ENCODE data around the gene IFI44L. TPM values are rescaled to one million over a fixed set of nuclear protein-coding genes. Genes with fewer than 3 reads are reported as not detected.

The IFI44L gene
- polyA plus RNA-seq, 1 donor from 2014 or later: 0.10 TPM

DNA sequence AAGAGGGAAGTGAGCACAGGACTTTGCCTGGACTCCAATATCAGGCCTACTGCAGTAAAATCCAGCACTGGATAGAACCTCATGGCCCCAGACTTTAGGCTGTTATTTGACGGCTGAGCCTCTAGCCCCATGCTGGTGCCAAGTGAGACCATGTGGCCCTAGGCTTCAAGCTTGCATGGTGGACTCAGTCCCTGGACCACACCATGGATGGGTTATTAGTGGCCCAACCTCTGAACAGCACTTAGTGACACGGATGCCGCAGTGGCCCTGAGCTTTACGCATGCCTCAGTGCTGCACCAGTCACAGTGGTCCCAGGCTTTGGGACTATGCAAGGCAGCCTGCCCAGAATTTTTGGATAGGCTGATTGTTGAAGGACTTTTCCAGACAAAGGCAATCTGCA, 13.0 kb downstream of the IFI44L start:
- H3K27ac ChIP-seq (ENCODE audit: low read length): no peak overlapping the region
- no peaks in the 10 kb centered on the region for H3F3A ChIP-seq (ENCODE audit: insufficient read depth, low read length, poor library complexity, severe bottlenecking)
- no peak for TF ChIP-seq MXI1 (conservative IDR thresholded peaks at IDR 0.05; ENCODE audit: poor library complexity, severe bottlenecking)
- TF ChIP-seq, protein P1, sequence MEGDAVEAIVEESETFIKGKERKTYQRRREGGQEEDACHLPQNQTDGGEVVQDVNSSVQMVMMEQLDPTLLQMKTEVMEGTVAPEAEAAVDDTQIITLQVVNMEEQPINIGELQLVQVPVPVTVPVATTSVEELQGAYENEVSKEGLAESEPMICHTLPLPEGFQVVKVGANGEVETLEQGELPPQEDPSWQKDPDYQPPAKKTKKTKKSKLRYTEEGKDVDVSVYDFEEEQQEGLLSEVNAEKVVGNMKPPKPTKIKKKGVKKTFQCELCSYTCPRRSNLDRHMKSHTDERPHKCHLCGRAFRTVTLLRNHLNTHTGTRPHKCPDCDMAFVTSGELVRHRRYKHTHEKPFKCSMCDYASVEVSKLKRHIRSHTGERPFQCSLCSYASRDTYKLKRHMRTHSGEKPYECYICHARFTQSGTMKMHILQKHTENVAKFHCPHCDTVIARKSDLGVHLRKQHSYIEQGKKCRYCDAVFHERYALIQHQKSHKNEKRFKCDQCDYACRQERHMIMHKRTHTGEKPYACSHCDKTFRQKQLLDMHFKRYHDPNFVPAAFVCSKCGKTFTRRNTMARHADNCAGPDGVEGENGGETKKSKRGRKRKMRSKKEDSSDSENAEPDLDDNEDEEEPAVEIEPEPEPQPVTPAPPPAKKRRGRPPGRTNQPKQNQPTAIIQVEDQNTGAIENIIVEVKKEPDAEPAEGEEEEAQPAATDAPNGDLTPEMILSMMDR (IDR thresholded peaks at IDR 0.05; ENCODE audit: poor library complexity, severe bottlenecking): no peak
- no peak for TF ChIP-seq TAF1 (IDR thresholded peaks at IDR 0.05; ENCODE audit: low read depth)
- no peak for TF ChIP-seq EZH2 (IDR thresholded peaks at IDR 0.05; ENCODE audit: borderline replicate concordance, insufficient read depth, low read length, poor library complexity, severe bottlenecking)
- H3K9me2 ChIP-seq (ENCODE audit: insufficient read depth, low read length): no peaks in the 10 kb centered on the region
- H4K20me1 ChIP-seq (ENCODE audit: insufficient read depth): no peaks in the 10 kb centered on the region
- H3K79me2 ChIP-seq (replicated peaks; ENCODE audit: insufficient read depth, low read length): no peaks in the 10 kb centered on the region
- no peaks in the 10 kb centered on the region for H3K9me3 ChIP-seq (ENCODE audit: low read length)
- no peak overlapping the region for H3K4me3 ChIP-seq (ENCODE audit: low read length)
- no peaks in the 10 kb centered on the region for H3K27me3 ChIP-seq (ENCODE audit: insufficient read depth, low read depth, low read length)
- no peak overlapping the region for H3K4me2 ChIP-seq (ENCODE audit: low read length)
- no peak overlapping the region for H2AFZ ChIP-seq (ENCODE audit: low read depth, low read length)
- H3K9ac ChIP-seq (ENCODE audit: low read length): no peak overlapping the region
- H3K36me3 ChIP-seq (ENCODE audit: insufficient read depth, low read length): no peaks in the 10 kb centered on the region

DNA sequence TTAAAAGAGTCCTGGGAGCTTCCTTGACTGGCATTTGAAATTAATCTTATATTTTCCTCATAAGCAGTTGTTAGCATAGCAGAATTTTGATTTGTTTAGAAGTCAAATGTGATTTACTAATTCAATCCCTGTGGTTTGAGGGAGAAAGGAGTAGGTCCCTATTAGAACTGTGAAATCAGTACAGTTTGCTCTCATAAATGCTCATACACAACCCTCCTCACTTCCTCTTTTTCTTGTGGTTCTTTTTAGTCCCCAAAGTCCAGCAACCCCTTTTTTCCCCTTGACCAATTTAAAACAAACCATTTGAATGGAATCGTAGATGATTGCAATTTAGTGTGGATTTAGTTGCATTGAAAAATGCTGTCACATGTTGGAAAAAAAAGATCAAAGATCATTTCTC, 20.2 kb downstream of the IFI44L start:
- Histone ChIP-seq H3K36me3 (ENCODE audit: insufficient read depth, low read length) (no peaks in the 10 kb centered on the region), H2AFZ (ENCODE audit: low read depth, low read length) (no peak overlapping the region), H3K4me3 (ENCODE audit: low read length) (no peak overlapping the region), H3K79me2 (replicated peaks; ENCODE audit: insufficient read depth, low read length) (no peaks in the 10 kb centered on the region), H3K27ac (ENCODE audit: low read length) (no peak overlapping the region), H4K20me1 (ENCODE audit: insufficient read depth) (no peaks in the 10 kb centered on the region), H3F3A (ENCODE audit: insufficient read depth, low read length, poor library complexity, severe bottlenecking) (no peaks in the 10 kb centered on the region), H3K27me3 (ENCODE audit: insufficient read depth, low read depth, low read length) (no peaks in the 10 kb centered on the region), H3K9me3 (ENCODE audit: low read length) (no peaks in the 10 kb centered on the region), H3K9ac (ENCODE audit: low read length) (no peak overlapping the region), H3K4me2 (ENCODE audit: low read length) (no peak overlapping the region), H3K9me2 (ENCODE audit: insufficient read depth, low read length) (no peaks in the 10 kb centered on the region)
- TF ChIP-seq SMC3 (conservative IDR thresholded peaks at IDR 0.05; ENCODE audit: poor library complexity) (no peak), EZH2 (IDR thresholded peaks at IDR 0.05; ENCODE audit: borderline replicate concordance, insufficient read depth, low read length, poor library complexity, severe bottlenecking) (no peak), RAD21 (conservative IDR thresholded peaks at IDR 0.05) (no peak), TAF1 (IDR thresholded peaks at IDR 0.05; ENCODE audit: low read depth) (no peak), MXI1 (conservative IDR thresholded peaks at IDR 0.05; ENCODE audit: poor library complexity, severe bottlenecking) (no peak), POLR2AphosphoS5 (IDR thresholded peaks at IDR 0.05) (no peak), EP300 (conservative IDR thresholded peaks at IDR 0.05; ENCODE audit: poor library complexity, severe bottlenecking) (no peak)
- TF ChIP-seq, protein P2, sequence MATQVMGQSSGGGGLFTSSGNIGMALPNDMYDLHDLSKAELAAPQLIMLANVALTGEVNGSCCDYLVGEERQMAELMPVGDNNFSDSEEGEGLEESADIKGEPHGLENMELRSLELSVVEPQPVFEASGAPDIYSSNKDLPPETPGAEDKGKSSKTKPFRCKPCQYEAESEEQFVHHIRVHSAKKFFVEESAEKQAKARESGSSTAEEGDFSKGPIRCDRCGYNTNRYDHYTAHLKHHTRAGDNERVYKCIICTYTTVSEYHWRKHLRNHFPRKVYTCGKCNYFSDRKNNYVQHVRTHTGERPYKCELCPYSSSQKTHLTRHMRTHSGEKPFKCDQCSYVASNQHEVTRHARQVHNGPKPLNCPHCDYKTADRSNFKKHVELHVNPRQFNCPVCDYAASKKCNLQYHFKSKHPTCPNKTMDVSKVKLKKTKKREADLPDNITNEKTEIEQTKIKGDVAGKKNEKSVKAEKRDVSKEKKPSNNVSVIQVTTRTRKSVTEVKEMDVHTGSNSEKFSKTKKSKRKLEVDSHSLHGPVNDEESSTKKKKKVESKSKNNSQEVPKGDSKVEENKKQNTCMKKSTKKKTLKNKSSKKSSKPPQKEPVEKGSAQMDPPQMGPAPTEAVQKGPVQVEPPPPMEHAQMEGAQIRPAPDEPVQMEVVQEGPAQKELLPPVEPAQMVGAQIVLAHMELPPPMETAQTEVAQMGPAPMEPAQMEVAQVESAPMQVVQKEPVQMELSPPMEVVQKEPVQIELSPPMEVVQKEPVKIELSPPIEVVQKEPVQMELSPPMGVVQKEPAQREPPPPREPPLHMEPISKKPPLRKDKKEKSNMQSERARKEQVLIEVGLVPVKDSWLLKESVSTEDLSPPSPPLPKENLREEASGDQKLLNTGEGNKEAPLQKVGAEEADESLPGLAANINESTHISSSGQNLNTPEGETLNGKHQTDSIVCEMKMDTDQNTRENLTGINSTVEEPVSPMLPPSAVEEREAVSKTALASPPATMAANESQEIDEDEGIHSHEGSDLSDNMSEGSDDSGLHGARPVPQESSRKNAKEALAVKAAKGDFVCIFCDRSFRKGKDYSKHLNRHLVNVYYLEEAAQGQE (IDR thresholded peaks at IDR 0.05; ENCODE audit: borderline replicate concordance): no peak
- TF ChIP-seq, protein P1 (IDR thresholded peaks at IDR 0.05; ENCODE audit: poor library complexity, severe bottlenecking): no peak
